Esophagus squamous epithelium (tissue), 5 donors: ENCODE data around the gene RAPGEF5. TPM values are rescaled to one million over a fixed set of nuclear protein-coding genes. Genes with fewer than 3 reads are reported as not detected.

Source experiments
- DNase-seq: peaks from one replicate; lab custom pipeline; 2025; lab: John Stamatoyannopoulos, UW
- H3K27ac ChIP-seq, 4 donors: fragments of 200-600 bp; sonication (generic); one replicate each; pipeline ENCODE4 v1.5.1; 2016 to 2019; ENCODE audit warnings: mild to moderate bottlenecking in 1 of 4
- H3K27me3 ChIP-seq, 4 donors: fragments of 200-600 bp; sonication (generic); 1 replicate in 3 of 4; 2 replicates in 1 of 4; pipeline versions ENCODE4 v1.5.1 to v1.6.0; 2017 to 2021; ENCODE audit warnings: antibody characterized with exemption in 1 of 4
- H3K36me3 ChIP-seq, 3 donors: fragments of 200-600 bp; sonication (generic); one replicate each; pipeline ENCODE4 v1.5.1; 2016 to 2019
- H3K4me1 ChIP-seq, 3 donors: fragments of 200-600 bp; sonication (generic); one replicate each; pipeline ENCODE4 v1.5.1; 2017 to 2019
- H3K4me3 ChIP-seq, 4 donors: fragments of 200-600 bp; sonication (generic); 1 replicate in 3 of 4; 2 replicates in 1 of 4; pipeline ENCODE4 v1.5.1; 2016 to 2019; ENCODE audit warnings: mild to moderate bottlenecking in 2 of 4, moderate library complexity in 1 of 4
- H3K9me3 ChIP-seq, 3 donors: fragments of 200-600 bp; sonication (generic); one replicate each; pipeline ENCODE4 v1.5.1; 2016 to 2019
- CTCF ChIP-seq, 6 experiments: fragments of 450-650 bp in 4 of 6; fragments of 200-600 bp in 2 of 6; sonication (generic) in 2 of 6; IDR thresholded peaks; one replicate each; pipeline ENCODE4 v1.5.1; 2016 to 2019; ENCODE audit warnings: antibody characterized with exemption in 6 of 6, mild to moderate bottlenecking in 4 of 6, moderate library complexity in 4 of 6
- POLR2A ChIP-seq, 4 donors: fragments of 450-650 bp; IDR thresholded peaks; one replicate each; pipeline ENCODE4 v1.6.1; 2017; ENCODE audit warnings: antibody characterized with exemption in 4 of 4, mild to moderate bottlenecking in 4 of 4, moderate library complexity in 3 of 4
- WGBS, 2 donors: methylation state at CpG; one replicate each; pipeline ENCODE4 v1.1.5; 2018; 5-methylcytosine and 5-hydroxymethylcytosine counted together
- intact Hi-C: fragments of 100-400 bp; cut with DNase I; formaldehyde crosslinking; loops from one replicate; pipeline ENCODE4 v1.15.0; 2022
- total RNA-seq, 4 donors: library from RNA; depleted of rRNA; stranded (reverse); fragments of >200 nt; gene quantifications; one replicate each; pipeline ENCODE4 v1.1.0, GENCODE V29; 2016
- donor health status: DM: yes; HTN: yes; CAD: no.

Gene RAPGEF5
- total RNA-seq, 4 donors from 2014 or later: 16.9 to 50.5 (median 38.4) TPM

GRCh38 chr7:22229148-22229547, 127.8 kb downstream of the RAPGEF5 start:
- whole genome bisulfite sequencing, 2 donors: 73 to 80% methylated on average over 2 of the region's 2 CpGs

GRCh38 chr7:22223807-22224206, 133.1 kb downstream of the RAPGEF5 start:
- no peak overlapping the region for H3K4me3 ChIP-seq
- no peak for DNase-seq
- H3K36me3 ChIP-seq: peaks cover 0 to 44% (median 0%) of the 10 kb centered on the region in 3 donors
- H3K9me3 ChIP-seq: no peaks in the 10 kb centered on the region
- intact Hi-C loops: no loop called here
- no peak overlapping the region for H3K27ac ChIP-seq
- no peaks in the 10 kb centered on the region for H3K27me3 ChIP-seq
- no peak for TF ChIP-seq POLR2A (IDR thresholded peaks at IDR 0.05)
- no peak for TF ChIP-seq CTCF (IDR thresholded peaks at IDR 0.05)
- 57 to 63% methylated on average over 1 of the region's 1 CpG for WGBS, 2 donors
- peaks cover 0 to 10% (median 0%) of the 10 kb centered on the region in 3 donors for H3K4me1 ChIP-seq

More at GRCh38 chr7:22229148-22229547, 127.8 kb downstream of the RAPGEF5 start:
- no peaks in the 10 kb centered on the region for H3K9me3 ChIP-seq
- no peaks in the 10 kb centered on the region for H3K27me3 ChIP-seq
- peaks cover 0 to 15% (median 0%) of the 10 kb centered on the region in 3 donors for H3K4me1 ChIP-seq
- DNase-seq: no peak
- H3K4me3 ChIP-seq: no peak overlapping the region
- H3K36me3 ChIP-seq: peaks cover 0 to 21% (median 0%) of the 10 kb centered on the region in 3 donors
- intact Hi-C loops: no loop called here
- TF ChIP-seq POLR2A (IDR thresholded peaks at IDR 0.05): no peak
- TF ChIP-seq CTCF (IDR thresholded peaks at IDR 0.05): no peak
- H3K27ac ChIP-seq: no peak overlapping the region

GRCh38 chr7:22220941-22221340, 136.0 kb downstream of the RAPGEF5 start:
- TF ChIP-seq CTCF (IDR thresholded peaks at IDR 0.05) (no peak), POLR2A (IDR thresholded peaks at IDR 0.05) (no peak)
- Histone ChIP-seq H3K27me3 (no peaks in the 10 kb centered on the region), H3K9me3 (no peaks in the 10 kb centered on the region), H3K36me3 (peaks cover 0 to 32% (median 0%) of the 10 kb centered on the region in 3 donors), H3K4me1 (peaks cover 0 to 24% (median 0%) of the 10 kb centered on the region in 3 donors), H3K27ac (peak overlapping the region in 3 of 4 donors; percentile 46 to 78 (median 65)), H3K4me3 (no peak overlapping the region)
- intact Hi-C loops: no loop called here
- 38 to 53% methylated on average over 4 of the region's 4 CpGs for WGBS, 2 donors
- DNase-seq: no peak

GRCh38 chr7:22219739-22220493, 137.0 kb downstream of the RAPGEF5 start:
- H3K4me3 ChIP-seq: peak overlapping the region; percentile 4 to 51 (median 30)
- no peaks in the 10 kb centered on the region for H3K27me3 ChIP-seq
- intact Hi-C loops: no loop called here
- peaks cover 0 to 32% (median 0%) of the 10 kb centered on the region in 3 donors for H3K36me3 ChIP-seq
- TF ChIP-seq POLR2A (IDR thresholded peaks at IDR 0.05): peak in 1 of 4 donors; percentile 13
- no peak for TF ChIP-seq CTCF (IDR thresholded peaks at IDR 0.05)
- peak overlapping the region; percentile 40 to 78 (median 55) for H3K27ac ChIP-seq
- H3K9me3 ChIP-seq: no peaks in the 10 kb centered on the region
- WGBS, 2 donors: 19 to 32% methylated on average over 10 of the region's 10 CpGs
- peaks cover 0 to 34% (median 0%) of the 10 kb centered on the region in 3 donors for H3K4me1 ChIP-seq
- no peak for DNase-seq

GRCh38 chr7:22219036-22219435, 137.9 kb downstream of the RAPGEF5 start:
- Histone ChIP-seq H3K9me3 (no peaks in the 10 kb centered on the region), H3K36me3 (peaks cover 0 to 25% (median 0%) of the 10 kb centered on the region in 3 donors), H3K4me3 (peak overlapping the region in 3 of 4 donors; percentile 22 to 51 (median 37)), H3K27ac (peak overlapping the region; percentile 40 to 78 (median 55)), H3K27me3 (no peaks in the 10 kb centered on the region), H3K4me1 (peaks cover 0 to 42% (median 0%) of the 10 kb centered on the region in 3 donors)
- WGBS, 2 donors: 49 to 61% methylated on average over 4 of the region's 4 CpGs
- intact Hi-C loops: no loop called here
- TF ChIP-seq POLR2A (IDR thresholded peaks at IDR 0.05): no peak
- no peak for DNase-seq
